Midbrain (tissue), 1 donor: ENCODE results near the gene CDADC1.

ENCODE experiments used
- DNase-seq: peaks from one replicate; lab custom pipeline; 2025; lab: John Stamatoyannopoulos, UW

Gene CDADC1

GRCh38 chr13:49247643-49248621, at the start of gene CDADC1:
Gene CDADC1 (plus strand): TSS chr13:49247925. CDS start chr13:49248038, 113 bp downstream.
- DNase-seq = peak; percentile 96

- no peak for DNase-seq
These were observed 41.1 kb upstream of the CDADC1 start for GRCh38 chr13:49206641-49207040.

DNA sequence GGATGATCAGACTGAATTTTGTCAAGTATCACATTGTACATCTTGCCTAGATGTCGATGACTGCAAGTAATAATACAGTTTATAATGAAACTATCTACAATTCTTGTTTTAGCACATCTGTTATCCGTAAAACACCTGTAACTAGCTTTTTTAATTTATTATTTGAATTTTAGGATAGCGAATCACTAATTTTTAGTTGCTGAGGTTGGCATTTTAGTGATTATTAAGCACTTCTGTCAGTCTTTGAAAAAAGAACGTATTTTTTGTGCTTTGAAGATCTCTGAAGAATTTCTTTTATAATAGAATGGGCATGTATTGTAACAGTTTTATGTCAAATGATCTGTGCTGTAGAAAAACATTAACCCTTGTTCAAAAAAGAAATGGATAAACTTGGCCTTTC, 39.1 kb upstream of the CDADC1 start:
- DNase-seq = no peak

DNA sequence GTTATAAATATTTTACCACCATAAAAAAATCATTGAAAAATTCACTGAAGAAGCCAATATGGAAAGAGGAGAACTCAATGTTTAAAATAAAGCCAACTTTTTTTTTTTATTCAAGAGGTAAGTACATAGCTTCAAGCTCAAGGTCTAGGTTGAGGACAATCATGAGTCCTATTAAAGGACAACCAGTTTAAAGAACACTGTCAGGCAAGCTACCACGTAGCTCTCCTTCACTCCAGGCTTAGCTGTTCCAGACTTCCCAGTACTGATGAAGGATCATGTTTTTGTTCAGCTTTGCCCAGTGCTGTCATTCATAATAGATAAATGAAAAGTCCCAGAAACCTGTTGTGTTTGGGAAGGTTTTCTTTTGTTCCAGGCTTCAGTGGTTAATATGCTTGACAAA, 37.6 kb upstream of the CDADC1 start:
- no peak for DNase-seq

- DNase-seq = no peak
These were observed 37.1 kb upstream of the CDADC1 start for GRCh38 chr13:49210669-49211068.

GRCh38 chr13:49213539-49213938, 34.2 kb upstream of the CDADC1 start:
- no peak for DNase-seq

DNA sequence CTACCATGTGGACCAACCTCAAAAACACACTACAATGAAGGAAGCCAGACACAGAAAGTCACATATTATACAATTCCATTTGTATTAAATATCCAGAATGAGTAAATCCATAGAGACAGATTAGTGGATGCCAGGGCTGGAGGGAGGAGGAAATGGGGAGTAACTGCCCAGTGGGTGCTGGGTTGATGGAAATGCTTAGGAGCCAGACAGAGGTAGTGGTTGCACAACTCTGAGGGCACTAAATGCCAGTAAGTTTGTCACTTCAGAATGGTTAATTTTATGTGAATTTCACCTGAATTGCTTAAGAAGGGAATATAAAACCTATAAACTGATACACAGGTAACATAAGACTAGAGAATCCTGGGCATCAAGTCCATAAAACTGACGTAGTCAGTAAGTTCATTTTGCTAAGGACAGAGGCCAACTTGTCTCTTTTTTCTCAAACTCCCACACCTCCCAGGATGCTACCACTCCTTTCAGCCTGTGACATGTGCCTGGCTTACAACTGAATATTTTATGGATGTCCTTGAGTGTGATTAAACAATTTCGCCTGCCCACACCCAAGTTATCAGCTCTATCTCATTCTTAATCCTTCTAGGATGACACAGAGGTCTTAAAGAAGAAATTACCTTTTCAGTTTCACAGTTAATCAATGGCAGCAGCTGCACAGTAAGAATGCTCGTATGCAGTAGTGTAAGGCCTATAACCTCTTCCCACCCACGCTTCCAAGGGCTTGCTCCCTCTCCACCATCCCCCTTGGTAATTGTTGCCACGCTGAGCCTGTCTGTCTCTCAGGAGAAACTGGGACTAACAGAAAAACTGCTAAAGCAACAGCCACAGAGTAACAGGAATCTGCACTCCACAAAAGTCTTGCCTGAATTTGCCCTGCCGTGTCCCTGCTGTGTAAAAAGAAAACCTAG, 33.5 kb upstream of the CDADC1 start:
- DNase-seq = no peak

GRCh38 chr13:49214917-49215376, 32.8 kb upstream of the CDADC1 start:
- DNase-seq = peak; percentile 13

- no peak for DNase-seq
These were observed 31.4 kb upstream of the CDADC1 start for GRCh38 chr13:49216334-49216733.

GRCh38 chr13:49217962-49218492, 29.7 kb upstream of the CDADC1 start:
- no peak for DNase-seq

DNA sequence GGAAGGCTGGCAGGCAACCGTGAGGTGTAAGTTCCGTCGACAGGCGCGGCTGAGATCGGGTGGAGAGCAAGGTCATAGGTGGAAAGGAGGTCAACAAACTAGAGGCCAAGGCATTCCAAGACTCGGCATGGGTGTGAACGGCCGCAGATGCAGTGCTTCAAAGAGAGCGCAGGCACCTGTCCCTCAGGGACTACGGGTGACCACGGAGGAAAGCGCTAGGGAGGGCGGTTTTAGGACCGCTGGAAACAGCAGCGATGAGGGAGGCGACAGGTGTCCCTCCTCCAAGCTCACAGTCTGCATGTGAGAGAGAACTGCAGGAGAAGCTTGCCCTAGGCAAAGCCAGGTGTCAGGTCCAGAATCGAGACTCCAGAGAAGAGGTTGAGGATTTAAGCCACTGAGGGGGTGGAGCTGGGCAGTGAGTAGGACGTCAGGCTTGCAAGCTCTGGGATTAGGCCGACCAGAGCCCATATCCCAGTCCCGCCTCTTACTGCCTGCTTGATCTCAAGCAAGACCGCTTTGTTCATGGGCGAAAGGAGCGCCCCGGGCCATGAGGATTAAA, 29.2 kb upstream of the CDADC1 start:
- no peak for DNase-seq

DNA sequence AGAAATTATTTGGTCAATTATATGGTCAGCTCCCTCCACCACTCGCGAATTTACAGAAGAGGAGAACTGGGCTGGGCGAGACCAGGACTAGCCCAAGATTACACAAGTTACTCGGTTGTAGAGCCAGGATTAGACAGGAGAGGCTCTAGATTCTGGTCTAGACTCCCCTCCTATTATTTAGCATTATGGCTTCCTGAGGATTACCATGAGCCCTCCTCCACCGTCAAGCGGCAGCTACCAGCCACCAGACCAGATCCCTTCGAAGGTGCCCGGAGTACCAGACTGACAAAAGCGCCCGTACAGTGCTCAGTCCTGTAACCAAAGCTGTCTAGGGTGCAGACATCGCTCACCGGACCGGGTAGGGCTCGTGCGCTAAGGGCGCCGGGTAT, 28.1 kb upstream of the CDADC1 start:
- no peak for DNase-seq

GRCh38 chr13:49220036-49220855, 27.5 kb upstream of the CDADC1 start, which contains the start of gene MLNR:
Gene MLNR (plus strand): TSS chr13:49220338. CDS start chr13:49220338, 0 bp downstream.
- no peak for DNase-seq

- DNase-seq = no peak
These were observed 26.7 kb upstream of the CDADC1 start for GRCh38 chr13:49220856-49221589.

DNA sequence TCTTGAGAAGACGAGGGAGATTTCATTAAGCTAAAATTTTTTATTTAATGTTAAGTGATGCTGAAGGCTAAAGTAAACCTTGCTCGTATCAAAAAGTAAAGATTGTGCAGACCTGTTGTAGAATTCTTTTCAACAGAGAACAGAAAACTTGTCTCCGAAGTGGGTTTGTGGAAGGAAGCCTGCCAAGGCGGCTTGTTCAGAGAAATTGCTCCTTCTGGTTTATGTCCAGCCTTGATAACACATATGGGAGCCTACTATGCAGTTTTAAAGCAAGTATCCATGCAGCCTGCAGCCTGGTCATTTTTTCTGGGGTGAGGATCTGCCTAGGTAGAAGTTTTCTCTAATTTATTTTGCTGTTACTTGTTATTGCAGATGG, 26.1 kb upstream of the CDADC1 start:
- DNase-seq = no peak

GRCh38 chr13:49225223-49226042, 22.3 kb upstream of the CDADC1 start:
- DNase-seq = no peak

DNA sequence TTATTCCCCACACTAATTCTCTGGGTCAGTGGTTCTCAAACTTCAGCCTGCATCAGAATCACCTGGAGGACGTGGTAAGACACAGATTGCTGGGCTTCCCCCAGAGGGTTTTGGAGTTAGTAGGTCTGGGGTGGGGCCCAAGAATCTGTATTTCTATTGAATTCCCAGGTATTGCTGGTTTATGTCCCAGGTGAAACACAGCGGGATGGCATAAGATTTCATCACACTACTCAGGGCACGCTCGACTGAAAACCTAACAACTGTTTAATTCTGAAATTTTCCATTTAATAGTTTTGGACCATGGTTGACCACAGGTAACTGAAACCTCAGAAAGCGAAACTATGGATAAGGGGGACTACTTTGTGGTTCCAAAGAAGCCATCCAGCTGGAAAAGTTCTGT, 21.1 kb upstream of the CDADC1 start:
- no peak for DNase-seq

- DNase-seq = no peak
These were observed 13.0 kb upstream of the CDADC1 start for GRCh38 chr13:49234741-49235140.

DNA sequence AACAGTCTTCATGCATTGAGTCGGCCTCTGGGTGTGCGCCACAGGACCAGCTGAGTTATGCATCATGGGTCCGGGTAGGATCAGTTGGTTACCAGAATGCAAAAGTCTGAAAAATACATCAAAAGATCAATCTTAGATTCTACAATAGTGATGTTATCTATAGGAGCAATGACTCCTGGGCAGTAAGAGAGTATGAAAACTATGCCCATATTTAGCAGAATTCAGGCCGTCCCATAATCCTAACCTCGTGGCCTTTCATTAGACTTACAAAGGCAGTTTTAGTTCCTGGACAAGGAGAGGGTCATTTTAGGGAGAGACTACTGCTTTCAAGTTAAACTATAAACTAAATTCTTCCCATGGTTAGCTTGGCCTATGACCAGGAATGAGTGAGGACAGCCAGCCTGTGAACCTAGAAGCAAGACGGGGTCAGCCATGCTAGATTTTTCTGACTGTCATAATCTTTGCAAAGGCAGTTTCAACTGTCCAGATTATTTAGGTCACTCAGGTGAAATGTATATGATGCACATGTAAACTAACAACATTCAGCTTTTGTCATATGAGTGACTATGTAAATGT, 11.8 kb upstream of the CDADC1 start:
- no peak for DNase-seq
